ENCODE data around the gene NAV2. TPM values are rescaled to one million over a fixed set of nuclear protein-coding genes. Genes with fewer than 3 reads are reported as not detected.

The NAV2 gene
- total RNA-seq, 2 donors from 2014 or later = 21.3 to 45.3 TPM

GRCh38 chr11:19683141-19683805, 29.4 kb upstream of the NAV2 start:
- Histone ChIP-seq H3K36me3 (no peaks in the 10 kb centered on the region), H3K27me3 (no peaks in the 10 kb centered on the region), H3K27ac (no peak overlapping the region), H3K9ac (ENCODE audit: low read depth in 2 of 2, low read length in 2 of 2) (no peak overlapping the region), H3K4me1 (no peaks in the 10 kb centered on the region), H3K4me3 (no peak overlapping the region), H3K9me3 (no peaks in the 10 kb centered on the region)
- TF ChIP-seq, protein P1, sequence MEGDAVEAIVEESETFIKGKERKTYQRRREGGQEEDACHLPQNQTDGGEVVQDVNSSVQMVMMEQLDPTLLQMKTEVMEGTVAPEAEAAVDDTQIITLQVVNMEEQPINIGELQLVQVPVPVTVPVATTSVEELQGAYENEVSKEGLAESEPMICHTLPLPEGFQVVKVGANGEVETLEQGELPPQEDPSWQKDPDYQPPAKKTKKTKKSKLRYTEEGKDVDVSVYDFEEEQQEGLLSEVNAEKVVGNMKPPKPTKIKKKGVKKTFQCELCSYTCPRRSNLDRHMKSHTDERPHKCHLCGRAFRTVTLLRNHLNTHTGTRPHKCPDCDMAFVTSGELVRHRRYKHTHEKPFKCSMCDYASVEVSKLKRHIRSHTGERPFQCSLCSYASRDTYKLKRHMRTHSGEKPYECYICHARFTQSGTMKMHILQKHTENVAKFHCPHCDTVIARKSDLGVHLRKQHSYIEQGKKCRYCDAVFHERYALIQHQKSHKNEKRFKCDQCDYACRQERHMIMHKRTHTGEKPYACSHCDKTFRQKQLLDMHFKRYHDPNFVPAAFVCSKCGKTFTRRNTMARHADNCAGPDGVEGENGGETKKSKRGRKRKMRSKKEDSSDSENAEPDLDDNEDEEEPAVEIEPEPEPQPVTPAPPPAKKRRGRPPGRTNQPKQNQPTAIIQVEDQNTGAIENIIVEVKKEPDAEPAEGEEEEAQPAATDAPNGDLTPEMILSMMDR (IDR thresholded peaks at IDR 0.05) = no peak
- intact Hi-C loops (cut with DNase I) = no loop called here
- DNase-seq = no peak

- Histone ChIP-seq H3K4me3 (no peak overlapping the region), H3K9me3 (no peaks in the 10 kb centered on the region), H3K9ac (ENCODE audit: low read depth in 2 of 2, low read length in 2 of 2) (no peak overlapping the region), H3K27ac (no peak overlapping the region), H3K4me1 (no peaks in the 10 kb centered on the region), H3K36me3 (no peaks in the 10 kb centered on the region), H3K27me3 (no peaks in the 10 kb centered on the region)
- intact Hi-C loops (cut with DNase I) = no loop called here
- DNase-seq = no peak
- TF ChIP-seq, protein P1 (IDR thresholded peaks at IDR 0.05) = no peak
Measured at GRCh38 chr11:19683862-19684491, 28.7 kb upstream of the NAV2 start.

DNA sequence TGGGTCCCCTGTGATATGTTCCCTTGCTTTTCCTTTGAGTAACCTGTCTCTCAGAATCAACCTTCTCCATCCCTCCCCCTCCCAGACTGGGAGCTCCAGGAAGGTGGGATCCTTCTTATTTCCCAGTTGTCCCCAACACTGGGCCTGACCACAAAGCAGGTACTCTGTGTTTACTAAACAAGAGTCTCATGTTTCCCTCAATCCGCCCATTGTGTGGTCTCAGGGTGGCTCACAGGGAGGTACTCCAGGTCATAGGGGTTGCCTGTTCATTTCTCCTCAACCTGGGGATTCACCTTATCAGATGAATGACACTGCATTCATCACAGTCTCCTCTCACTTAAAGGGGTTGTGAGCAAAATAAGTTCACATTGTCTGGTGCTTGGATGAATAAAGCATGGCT, 26.4 kb upstream of the NAV2 start:
- no peak for DNase-seq
- H3K4me3 ChIP-seq = no peak overlapping the region
- no peaks in the 10 kb centered on the region for H3K36me3 ChIP-seq
- H3K9ac ChIP-seq (ENCODE audit: low read depth in 2 of 2, low read length in 2 of 2) = no peak overlapping the region
- H3K27me3 ChIP-seq = no peaks in the 10 kb centered on the region
- TF ChIP-seq, protein P1 (IDR thresholded peaks at IDR 0.05) = no peak
- H3K4me1 ChIP-seq = no peaks in the 10 kb centered on the region
- intact Hi-C loops (cut with DNase I) = no loop called here
- H3K9me3 ChIP-seq = no peaks in the 10 kb centered on the region
- H3K27ac ChIP-seq = no peak overlapping the region

GRCh38 chr11:19687392-19687791, 25.2 kb upstream of the NAV2 start:
- intact Hi-C loops (cut with DNase I) = no loop called here
- TF ChIP-seq, protein P1 (IDR thresholded peaks at IDR 0.05) = no peak
- Histone ChIP-seq H3K9me3 (no peaks in the 10 kb centered on the region), H3K27me3 (no peaks in the 10 kb centered on the region), H3K9ac (ENCODE audit: low read depth in 2 of 2, low read length in 2 of 2) (no peak overlapping the region), H3K27ac (no peak overlapping the region), H3K4me3 (no peak overlapping the region), H3K4me1 (no peaks in the 10 kb centered on the region), H3K36me3 (no peaks in the 10 kb centered on the region)
- DNase-seq = no peak

DNA sequence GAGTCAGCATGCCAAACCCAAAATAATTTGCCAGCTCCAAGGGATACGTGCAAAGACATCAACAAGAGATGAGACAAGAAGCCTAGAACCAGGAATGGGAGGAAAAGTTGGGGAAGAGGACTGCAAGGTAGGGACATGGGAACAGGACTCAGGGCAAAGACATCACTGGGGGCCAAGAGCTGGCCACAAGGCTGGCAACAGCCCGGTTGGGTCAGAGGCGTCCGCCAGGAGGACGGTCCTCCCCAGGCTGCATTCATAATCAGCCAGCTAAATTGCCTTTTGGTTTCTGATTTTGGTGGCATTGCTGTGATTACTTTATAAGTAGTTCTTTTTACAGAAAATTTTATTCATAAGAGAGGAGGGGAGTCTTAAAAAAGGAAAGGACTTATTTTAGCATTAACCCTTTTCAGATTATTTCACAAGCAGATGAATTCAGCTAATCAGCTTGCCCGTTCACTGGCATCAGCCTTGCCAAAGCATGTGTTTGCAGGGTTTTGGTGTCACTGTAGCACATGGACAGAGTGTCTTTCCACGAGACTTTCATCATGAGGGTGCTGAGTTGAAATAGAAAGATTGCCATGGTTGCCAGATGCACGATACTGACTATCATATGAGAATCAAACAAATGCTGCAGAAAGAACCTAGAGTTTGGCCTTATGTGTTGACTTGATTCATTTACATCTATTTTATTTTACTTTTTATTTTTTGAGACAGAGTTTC, 23.2 kb upstream of the NAV2 start:
- no peak overlapping the region for H3K9ac ChIP-seq (ENCODE audit: low read depth in 2 of 2, low read length in 2 of 2)
- no peaks in the 10 kb centered on the region for H3K4me1 ChIP-seq
- no peaks in the 10 kb centered on the region for H3K27me3 ChIP-seq
- no peak overlapping the region for H3K27ac ChIP-seq
- intact Hi-C loops (cut with DNase I) = no loop called here
- H3K4me3 ChIP-seq = no peak overlapping the region
- no peaks in the 10 kb centered on the region for H3K9me3 ChIP-seq
- DNase-seq = no peak
- TF ChIP-seq, protein P1 (IDR thresholded peaks at IDR 0.05) = no peak
- no peaks in the 10 kb centered on the region for H3K36me3 ChIP-seq

Data from colonic mucosa (tissue), 4 donors.